HG03045 (cell line): ENCODE data around the gene CNR2.
"Not testable (repeated sequence)": the region's sequence is repeated elsewhere in the genome, so short reads cannot be mapped to it uniquely, and the experiment has no call there.

ENCODE experiments used
- ATAC-seq: cut with Tn5 transposase; IDR thresholded peaks from one replicate; pipeline ENCODE4 v1.9.1; 2021; ENCODE audit warnings: mild to moderate bottlenecking, moderate library complexity; ENCODE audit not compliant: unreplicated experiment

The CNR2 gene

DNA sequence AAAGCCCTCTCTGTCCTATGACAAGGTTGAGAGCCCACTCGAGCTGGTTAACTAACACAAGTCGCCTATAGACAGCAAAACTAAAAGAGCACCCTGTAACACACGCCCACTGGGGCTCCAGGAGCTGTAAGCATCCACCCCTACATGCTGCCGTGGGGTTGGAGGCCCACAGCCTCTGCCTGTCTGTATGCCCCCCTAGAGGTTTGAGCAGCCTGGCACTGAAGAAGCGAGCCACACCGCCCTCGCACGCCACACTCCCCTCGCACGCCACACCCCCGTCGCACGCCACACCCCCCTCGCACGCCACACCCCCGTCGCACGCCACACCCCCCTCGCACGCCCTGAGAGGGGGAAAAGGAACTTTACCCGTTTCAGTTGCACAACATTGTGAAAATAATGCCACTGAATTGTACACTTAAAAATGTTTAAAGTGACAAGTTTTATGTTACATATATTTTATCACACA, 74.7 kb downstream of the CNR2 start:
- ATAC-seq, result peak; percentile 65

DNA sequence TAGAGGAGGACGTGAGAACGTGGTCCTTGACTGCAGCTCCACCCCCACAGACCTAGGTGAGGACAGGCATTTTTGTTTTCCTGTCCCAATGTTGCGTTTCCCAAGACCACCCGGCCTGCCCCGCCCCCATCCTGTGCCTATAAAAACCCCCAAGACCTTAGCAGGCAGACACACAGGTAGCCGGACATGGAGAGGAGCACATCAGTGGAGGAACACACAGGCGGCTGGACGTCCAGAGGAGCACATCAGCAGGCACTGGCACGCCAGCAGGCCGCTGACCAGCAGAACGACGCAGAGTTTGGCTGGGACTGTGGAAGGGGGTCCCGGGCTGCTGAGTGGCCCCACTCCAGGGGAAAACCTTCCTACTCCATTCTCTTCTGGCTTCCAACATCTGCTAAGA, 75.3 kb downstream of the CNR2 start:
- no peak for ATAC-seq

DNA sequence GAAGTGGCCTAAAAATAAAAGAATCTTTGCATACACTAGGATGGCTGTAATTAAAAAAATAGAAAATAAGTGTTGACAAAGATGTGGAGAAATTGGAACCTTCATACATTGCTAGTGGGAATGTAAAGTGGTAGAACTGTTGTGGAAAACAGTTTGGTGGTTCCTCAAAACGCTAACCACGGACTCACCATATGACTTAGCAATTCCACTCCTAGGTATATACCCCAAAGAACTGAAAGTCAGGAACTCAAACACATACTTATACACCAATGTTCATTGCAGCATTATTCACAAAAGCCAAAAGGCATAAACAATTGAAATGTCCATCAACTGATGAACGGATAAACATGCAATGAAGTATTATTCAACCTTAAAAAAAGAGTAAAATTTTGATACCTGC, 77.1 kb downstream of the CNR2 start:
- ATAC-seq, result no peak

DNA sequence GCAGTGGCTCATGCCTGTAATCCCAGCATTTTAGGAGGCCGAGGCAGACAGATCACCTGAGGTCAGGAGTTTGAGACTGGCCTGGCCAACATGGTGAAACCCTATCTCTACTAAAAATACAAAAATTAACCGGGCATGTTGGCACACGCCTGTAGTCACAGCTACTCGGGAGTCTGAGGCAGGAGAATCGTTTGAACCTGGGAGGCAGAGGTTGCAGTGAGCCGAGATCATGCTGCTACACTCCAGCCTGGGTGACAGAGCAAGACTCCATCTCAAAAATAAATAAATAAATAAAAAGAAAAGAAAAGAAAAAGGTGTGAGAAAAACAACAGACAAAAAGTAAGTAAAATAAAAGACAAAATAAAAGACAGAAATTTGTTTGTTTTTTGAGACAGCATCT, 79.0 kb downstream of the CNR2 start:
- ATAC-seq, result not testable (repeated sequence)

DNA sequence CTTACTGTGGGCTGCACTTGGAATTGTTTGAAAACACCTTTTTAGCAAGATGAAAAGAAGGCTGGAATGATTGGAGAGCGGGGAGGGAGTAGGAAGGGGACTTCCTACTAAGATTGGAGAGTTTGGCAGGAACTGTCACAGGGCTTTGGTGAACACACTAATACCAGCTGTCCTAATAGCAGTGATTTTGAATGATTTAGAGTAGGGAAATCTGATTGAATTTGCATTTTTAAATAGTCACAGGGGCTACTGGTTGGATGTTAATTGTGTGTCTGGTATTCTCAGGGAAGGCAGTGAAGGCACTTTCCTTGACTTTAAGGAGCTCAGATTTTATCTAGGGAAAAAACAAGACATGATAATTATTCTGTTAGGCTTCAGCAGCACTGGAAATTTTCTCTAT, 85.4 kb downstream of the CNR2 start:
- no peak for ATAC-seq

DNA sequence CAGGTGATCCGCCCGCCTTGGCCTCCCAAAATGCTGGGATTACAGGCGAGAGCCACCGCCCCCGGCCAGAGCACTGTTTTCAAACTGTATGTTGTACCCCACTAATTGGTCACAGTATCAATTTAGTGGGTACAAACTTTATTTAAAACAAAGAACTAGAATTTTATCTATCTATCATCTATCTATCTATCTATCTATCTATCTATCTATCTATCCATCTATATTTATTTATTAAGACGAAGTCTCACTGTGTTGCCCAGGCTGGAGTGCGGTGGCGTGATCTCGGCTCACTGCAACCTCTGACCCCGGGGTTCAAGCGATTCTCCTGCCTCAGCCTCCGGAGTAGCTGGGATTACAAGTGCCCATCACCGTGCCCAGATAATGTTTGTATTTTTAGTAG, 86.6 kb downstream of the CNR2 start:
- ATAC-seq, result not testable (repeated sequence)

DNA sequence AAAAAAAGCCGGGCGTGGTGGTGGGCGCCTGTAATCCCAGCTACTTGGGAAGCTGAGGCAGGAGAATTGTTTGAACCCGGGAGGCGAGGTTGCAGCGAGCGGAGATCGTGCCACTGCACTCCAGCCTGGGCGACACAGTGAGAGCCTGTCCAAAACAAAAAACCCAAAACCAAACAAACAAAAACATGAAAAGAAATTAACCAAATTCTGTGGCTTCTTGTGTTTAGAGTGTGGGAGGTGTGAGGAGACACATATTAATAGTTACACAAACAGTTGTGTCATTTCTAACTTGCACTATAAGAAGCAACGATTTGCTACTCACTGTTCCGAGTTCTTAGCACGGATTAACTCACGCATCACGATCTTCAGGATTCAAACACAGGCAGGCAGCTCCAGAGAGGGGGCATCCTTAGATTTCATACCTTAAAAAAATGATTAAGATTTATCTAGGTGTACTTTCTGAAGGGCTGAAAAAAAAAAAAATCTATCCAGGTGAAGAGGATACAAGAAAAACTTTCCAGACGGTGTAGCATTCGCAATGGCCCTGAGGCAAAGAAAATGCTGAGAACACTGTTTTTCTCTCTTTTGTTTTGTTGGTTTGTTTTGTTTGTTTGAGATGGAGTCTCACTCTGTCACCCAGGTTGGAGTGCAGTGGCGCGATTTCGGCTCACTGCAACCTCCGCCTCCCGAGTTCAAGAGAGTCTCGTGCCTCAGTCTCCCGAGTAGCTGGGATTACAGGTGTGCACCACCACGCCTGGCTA, 87.2 kb downstream of the CNR2 start:
- peak; percentile 38 for ATAC-seq

DNA sequence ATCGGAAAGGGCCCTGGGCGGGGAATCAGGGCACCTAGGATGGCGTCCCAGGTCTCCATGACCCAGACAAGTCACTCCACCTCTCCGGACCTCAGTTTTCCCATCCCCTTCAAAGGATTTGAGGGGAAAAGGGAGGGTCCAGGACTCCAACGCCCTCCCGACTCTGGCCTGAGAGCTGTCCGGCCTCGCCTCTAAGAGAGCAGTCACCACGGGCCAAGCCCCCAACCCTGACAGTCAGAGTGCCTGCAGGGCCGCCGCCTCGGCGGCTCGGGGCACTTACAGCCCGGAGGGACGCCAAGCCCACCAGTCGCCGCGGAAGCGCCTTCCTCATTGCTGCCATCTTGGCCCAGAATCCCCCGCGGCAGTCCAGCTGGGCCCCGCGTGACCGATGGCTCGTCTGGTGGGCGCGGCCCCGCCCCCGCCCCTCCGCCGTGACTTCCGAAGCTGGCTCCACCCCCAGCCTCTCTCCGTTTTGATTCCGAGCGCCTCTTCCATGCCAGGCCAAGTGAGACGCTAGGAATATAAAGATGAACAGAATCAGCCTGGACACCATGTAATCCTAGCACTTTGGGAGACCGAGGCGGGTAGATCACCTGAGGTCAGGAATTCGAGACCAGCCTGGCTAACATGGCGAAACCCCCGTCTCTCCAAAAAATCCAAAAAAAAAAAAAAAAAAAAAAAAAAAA, 87.9 kb downstream of the CNR2 start, which contains the start of gene HMGCL:
Gene HMGCL (minus strand): TSS at position 354 of the 686 bp plus-strand sequence. CDS start 14 bp downstream, at position 340.
- ATAC-seq, result peak; percentile 84

DNA sequence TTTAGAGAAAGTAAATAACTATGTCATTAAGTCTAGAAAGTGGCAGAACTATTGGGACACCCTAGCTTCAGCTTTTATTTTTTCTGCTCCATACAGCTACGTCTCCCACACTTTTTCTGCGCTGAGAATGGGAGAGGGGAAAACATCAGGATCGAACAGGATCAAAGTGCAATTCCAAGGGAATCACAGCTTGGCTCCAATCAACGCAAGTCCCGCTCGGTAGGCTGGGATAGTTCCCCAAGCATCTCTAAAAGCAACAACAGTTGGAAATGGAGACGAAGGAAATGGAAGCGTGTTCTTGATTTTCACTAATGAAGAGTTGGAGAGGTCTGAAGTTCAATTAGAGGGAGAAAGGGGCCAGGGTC, 88.5 kb downstream of the CNR2 start:
- ATAC-seq, result no peak

DNA sequence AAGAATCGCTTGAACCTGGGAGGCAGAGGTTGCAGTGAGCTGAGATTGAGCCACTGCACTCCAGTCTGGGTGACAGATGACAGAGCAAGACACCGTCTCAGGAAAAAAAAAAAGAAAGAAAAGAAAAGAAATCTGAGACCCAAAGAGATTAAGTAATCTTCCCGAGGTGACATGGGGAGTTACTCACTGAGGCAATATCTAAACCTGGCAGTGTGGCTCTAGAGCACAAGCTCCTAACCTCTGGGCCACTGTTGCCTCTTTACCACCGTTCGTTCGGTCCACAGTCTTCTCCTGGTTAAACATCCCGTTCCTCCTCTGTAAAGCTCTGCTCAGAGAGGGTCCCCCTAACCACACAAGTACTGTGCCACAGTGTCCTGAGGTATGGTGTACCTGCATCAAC, 89.4 kb downstream of the CNR2 start:
- no peak for ATAC-seq
